Stimulated activated naive CD8-positive, alpha-beta T cell treated with anti-CD3 and anti-CD28 coated beads, Interleukin-15, Interleukin-2, amounts not matched to agents 100 U/mL and 50 U/mL, for 24 hours (primary cell): ENCODE data around the gene HOXA4.

Experiments used
- ATAC-seq: fragments of 150-1000 bp; cut with Tn5 transposase; one replicate; pipeline ENCODE4 v1.10.0; 2021
- DNase-seq: peaks from one replicate; pipeline ENCODE4 v3.0.0; 2021

Gene HOXA4

GRCh38 chr7:27130540-27131389, at the start of gene HOXA4:
HOXA4 (minus strand) TSS chr7:27130757; CDS start chr7:27130733, 24 bp downstream.
- ATAC-seq (peak; percentile 87), DNase-seq (peak; percentile 81)

GRCh38 chr7:27179503-27180430, 49.2 kb upstream of the HOXA4 start:
- ATAC-seq: peak; percentile 46
- peak; percentile 75 for DNase-seq

- no peak for ATAC-seq
- DNase-seq: peak; percentile 0
Observed at GRCh38 chr7:27179030-27179429, 48.5 kb upstream of the HOXA4 start.

- ATAC-seq: no peak
- DNase-seq: peak; percentile 0
Observed at GRCh38 chr7:27178366-27178765, 47.8 kb upstream of the HOXA4 start.

- ATAC-seq (no peak), DNase-seq (no peak)
Observed at GRCh38 chr7:27177795-27178320, 47.3 kb upstream of the HOXA4 start.

- ATAC-seq: no peak
- DNase-seq: no peak
Observed at GRCh38 chr7:27176962-27177794, 46.6 kb upstream of the HOXA4 start.

- ATAC-seq (no peak), DNase-seq (no peak)
Observed at GRCh38 chr7:27176524-27176845, 45.9 kb upstream of the HOXA4 start.

- ATAC-seq (no peak), DNase-seq (no peak)
Observed at GRCh38 chr7:27175626-27176523, 45.3 kb upstream of the HOXA4 start.

- ATAC-seq (no peak), DNase-seq (no peak)
Observed at GRCh38 chr7:27174874-27175625, 44.5 kb upstream of the HOXA4 start.

- DNase-seq: no peak
- ATAC-seq: no peak
Observed at GRCh38 chr7:27173956-27174873, 43.7 kb upstream of the HOXA4 start, which contains the start of gene HOXA10. HOXA10 (minus strand) TSS chr7:27174320; CDS start chr7:27174306, 14 bp downstream.

GRCh38 chr7:27173511-27173955, 43.0 kb upstream of the HOXA4 start:
- peak; percentile 59 for ATAC-seq
- no peak for DNase-seq

GRCh38 chr7:27172823-27173510, 42.4 kb upstream of the HOXA4 start:
- ATAC-seq: no peak
- no peak for DNase-seq

GRCh38 chr7:27172315-27172774, 41.8 kb upstream of the HOXA4 start:
- ATAC-seq (no peak), DNase-seq (no peak)

GRCh38 chr7:27171637-27172314, 41.2 kb upstream of the HOXA4 start:
- ATAC-seq (no peak), DNase-seq (no peak)

- DNase-seq (no peak), ATAC-seq (no peak)
Observed at GRCh38 chr7:27171325-27171636, 40.7 kb upstream of the HOXA4 start.

- ATAC-seq (no peak), DNase-seq (no peak)
Observed at GRCh38 chr7:27170426-27171324, 40.1 kb upstream of the HOXA4 start.
